HPDE6-E6E7 (cell line): ENCODE data around the gene NDRG2.

ENCODE experiments used
- DNase-seq: peaks from one replicate; pipeline ENCODE4 v3.0.0; 2011; ENCODE audit warnings: missing footprints; ENCODE audit errors: extremely low spot score

The NDRG2 gene

GRCh38 chr14:21024585-21025370 lies at the start of gene NDRG2:
NDRG2 (minus strand) TSS chr14:21025061; CDS start chr14:21023315, 1,746 bp downstream.
- peak; percentile 49 for DNase-seq

GRCh38 chr14:21073921-21074320 lies 49.1 kb upstream of the NDRG2 start:
- no peak for DNase-seq

GRCh38 chr14:21072781-21073339 lies 48.0 kb upstream of the NDRG2 start:
- no peak for DNase-seq

- no peak for DNase-seq
Observed at GRCh38 chr14:21072031-21072473, 47.2 kb upstream of the NDRG2 start.

- peak; percentile 59 for DNase-seq
Observed at GRCh38 chr14:21071225-21072030, 46.6 kb upstream of the NDRG2 start.

GRCh38 chr14:21070610-21071224 lies 45.9 kb upstream of the NDRG2 start:
- DNase-seq = no peak

GRCh38 chr14:21070083-21070609 lies 45.3 kb upstream of the NDRG2 start, which contains the start of gene ARHGEF40:
ARHGEF40 (plus strand) TSS chr14:21070304; CDS start chr14:21070397, 93 bp downstream.
- DNase-seq = no peak

GRCh38 chr14:21069388-21070082 lies 44.7 kb upstream of the NDRG2 start:
- no peak for DNase-seq

- peak; percentile 72 for DNase-seq
Observed at GRCh38 chr14:21068521-21069387, 43.9 kb upstream of the NDRG2 start.

GRCh38 chr14:21066882-21067502 lies 42.1 kb upstream of the NDRG2 start:
- DNase-seq = no peak

GRCh38 chr14:21063479-21063878 lies 38.6 kb upstream of the NDRG2 start:
- no peak for DNase-seq

- no peak for DNase-seq
Observed at GRCh38 chr14:21061347-21061668, 36.4 kb upstream of the NDRG2 start.

- DNase-seq = no peak
Observed at GRCh38 chr14:21060614-21061346, 35.9 kb upstream of the NDRG2 start.

- DNase-seq = no peak
Observed at GRCh38 chr14:21059842-21060613, 35.2 kb upstream of the NDRG2 start.

GRCh38 chr14:21058903-21059302 lies 34.0 kb upstream of the NDRG2 start:
- DNase-seq = no peak

GRCh38 chr14:21057803-21058675 lies 33.2 kb upstream of the NDRG2 start, which contains the start of gene RNASE8:
RNASE8 (plus strand) TSS chr14:21057822; CDS start chr14:21057893, 71 bp downstream.
- DNase-seq = no peak

- no peak for DNase-seq
Observed at GRCh38 chr14:21056520-21057163, 31.8 kb upstream of the NDRG2 start.
